Neural progenitor cell (in vitro differentiated cells): Measurements from ENCODE around the gene P2RY6. TPM values are rescaled to one million over a fixed set of nuclear protein-coding genes. Genes with fewer than 3 reads are reported as not detected.
A peak's percentile ranks its signal among the peaks of the same experiment; 100 is the strongest.
"Not testable (repeated sequence)": the region's sequence is repeated elsewhere in the genome, so short reads cannot be mapped to it uniquely, and the experiment has no call there.

ENCODE experiments used
- DNase-seq: peaks from one replicate; pipeline ENCODE4 v3.0.0-alpha.2; 2016; ENCODE audit warnings: low spot score
- H2AFZ ChIP-seq: fragments of 200-600 bp; sonication (generic); replicated peaks from 2 replicates; pipeline ENCODE4 v1.6.1; 2016; ENCODE audit warnings: antibody characterized with exemption
- H3F3A ChIP-seq: fragments of 200-600 bp; sonication (generic); 2 replicates; pipeline ENCODE4 v1.6.1; 2016; ENCODE audit warnings: antibody characterized with exemption, low read depth
- H3K27ac ChIP-seq: fragments of 200-600 bp; sonication (generic); 2 replicates; pipeline ENCODE4 v1.5.1; 2016; ENCODE audit warnings: mild to moderate bottlenecking
- H3K27me3 ChIP-seq: fragments of 200-600 bp; sonication (generic); 2 replicates; pipeline ENCODE4 v1.6.1; 2016; ENCODE audit warnings: mild to moderate bottlenecking, moderate library complexity
- H3K36me3 ChIP-seq: fragments of 200-600 bp; sonication (generic); 2 replicates; pipeline ENCODE4 v1.5.1; 2016
- H3K4me1 ChIP-seq: fragments of 200-600 bp; sonication (generic); 2 replicates; pipeline ENCODE4 v1.6.1; 2016; ENCODE audit warnings: mixed run types
- H3K4me2 ChIP-seq: fragments of 200-600 bp; sonication (generic); 2 replicates; pipeline ENCODE4 v1.6.1; 2016
- H3K4me3 ChIP-seq: fragments of 200-600 bp; sonication (generic); 2 replicates; pipeline ENCODE4 v1.5.1; 2016
- H3K79me2 ChIP-seq: fragments of 200-600 bp; sonication (generic); 2 replicates; pipeline ENCODE4 v1.6.1; 2016; ENCODE audit warnings: low read depth
- H3K9ac ChIP-seq: fragments of 200-600 bp; sonication (generic); 2 replicates; pipeline ENCODE4 v1.6.1; 2016
- H3K9me3 ChIP-seq: fragments of 200-600 bp; sonication (generic); 2 replicates; pipeline ENCODE4 v1.5.1; 2016; ENCODE audit warnings: low read depth
- H4K20me1 ChIP-seq: fragments of 200-600 bp; sonication (generic); 2 replicates; pipeline ENCODE4 v1.6.1; 2016; ENCODE audit warnings: low read depth
- H3K27ac Mint-ChIP-seq: 3 replicates; pipeline ENCODE4 v1.8.0; 2021; ENCODE audit warnings: mixed read lengths
- H3K27me3 Mint-ChIP-seq: 2 replicates; pipeline ENCODE4 v1.8.0; 2022; ENCODE audit warnings: low read depth, mild to moderate bottlenecking, inconsistent platforms, moderate library complexity, mixed read lengths; ENCODE audit not compliant: insufficient read depth
- H3K36me3 Mint-ChIP-seq: 3 replicates; pipeline ENCODE4 v1.8.0; 2021; ENCODE audit warnings: mixed read lengths
- H3K4me1 Mint-ChIP-seq: 3 replicates; pipeline ENCODE4 v1.8.0; 2021; ENCODE audit warnings: mixed read lengths
- H3K4me3 Mint-ChIP-seq: 3 replicates; pipeline ENCODE4 v1.8.0; 2021; ENCODE audit warnings: mild to moderate bottlenecking, moderate library complexity, mixed read lengths
- H3K9me3 Mint-ChIP-seq: 3 replicates; pipeline ENCODE4 v1.8.0; 2020; ENCODE audit warnings: mixed read lengths
- CTCF ChIP-seq: fragments of 200-600 bp; sonication (generic); IDR thresholded peaks from 2 replicates; pipeline ENCODE4 v1.5.1; 2017; ENCODE audit warnings: antibody characterized with exemption, mild to moderate bottlenecking
- EZH2 ChIP-seq: fragments of 200-600 bp; sonication (generic); IDR thresholded peaks from 2 replicates; pipeline ENCODE4 v1.6.1; 2017; ENCODE audit warnings: antibody characterized with exemption, mild to moderate bottlenecking, moderate library complexity
- EZH2phosphoT487 ChIP-seq: fragments of 200-600 bp; sonication (generic); IDR thresholded peaks from 2 replicates; pipeline ENCODE4 v1.6.1; 2017; ENCODE audit warnings: antibody characterized with exemption
- total RNA-seq: library from RNA; depleted of rRNA; stranded (reverse); fragments of >200 nt; gene quantifications from 2 replicates; pipeline ENCODE4 v1.2.3, GENCODE V29; 2015; ENCODE audit warnings: low replicate concordance

The P2RY6 gene
- total RNA-seq, 1 donor from 2014 or later = not detected

DNA sequence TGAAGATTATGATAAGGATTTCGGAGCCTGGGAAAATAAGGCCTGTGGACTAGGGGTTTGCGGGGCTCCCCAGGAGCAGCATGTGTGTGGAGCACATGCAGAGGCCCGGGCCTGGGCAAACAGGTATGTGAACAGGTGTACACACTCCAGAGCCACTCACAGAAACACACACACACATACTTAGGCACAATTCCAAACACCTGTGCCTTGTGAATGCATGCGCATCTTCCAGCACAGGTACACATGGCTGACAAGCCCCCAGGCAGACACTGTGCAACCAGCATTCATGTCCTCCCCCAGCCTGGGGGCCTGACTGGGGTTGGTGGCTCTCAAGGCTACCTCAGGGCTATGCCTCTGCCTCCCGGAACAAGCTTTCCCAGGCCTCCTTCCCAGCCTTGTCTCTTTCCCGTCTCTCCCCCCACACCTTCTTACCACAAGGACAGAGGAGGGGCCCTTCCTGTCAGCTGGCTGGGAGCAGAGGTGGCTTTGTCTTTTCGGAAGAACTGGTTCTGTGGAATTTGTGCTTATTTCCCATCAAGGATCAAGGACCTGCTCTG, 2.6 kb upstream of the P2RY6 start:
- Mint-ChIP-seq H3K4me1 (peaks cover 42% of the 10 kb centered on the region), H3K27ac (peak overlapping the region; percentile 66), H3K4me3 (no peak overlapping the region), H3K9me3 (no peaks in the 10 kb centered on the region), H3K27me3 (peaks cover 17% of the 10 kb centered on the region), H3K36me3 (no peaks in the 10 kb centered on the region)
- Histone ChIP-seq H3K79me2 (no peaks in the 10 kb centered on the region), H3K4me2 (no peak overlapping the region), H3K9me3 (no peaks in the 10 kb centered on the region), H3K36me3 (no peaks in the 10 kb centered on the region), H4K20me1 (no peaks in the 10 kb centered on the region), H2AFZ (no peak overlapping the region), H3K27me3 (peaks cover 17% of the 10 kb centered on the region), H3K9ac (no peak overlapping the region), H3K27ac (no peak overlapping the region), H3F3A (no peaks in the 10 kb centered on the region), H3K4me3 (no peak overlapping the region), H3K4me1 (peaks cover 8% of the 10 kb centered on the region)
- TF ChIP-seq EZH2 = no peak
- TF ChIP-seq CTCF = no peak
- TF ChIP-seq EZH2phosphoT487 = no peak
- DNase-seq = no peak

DNA sequence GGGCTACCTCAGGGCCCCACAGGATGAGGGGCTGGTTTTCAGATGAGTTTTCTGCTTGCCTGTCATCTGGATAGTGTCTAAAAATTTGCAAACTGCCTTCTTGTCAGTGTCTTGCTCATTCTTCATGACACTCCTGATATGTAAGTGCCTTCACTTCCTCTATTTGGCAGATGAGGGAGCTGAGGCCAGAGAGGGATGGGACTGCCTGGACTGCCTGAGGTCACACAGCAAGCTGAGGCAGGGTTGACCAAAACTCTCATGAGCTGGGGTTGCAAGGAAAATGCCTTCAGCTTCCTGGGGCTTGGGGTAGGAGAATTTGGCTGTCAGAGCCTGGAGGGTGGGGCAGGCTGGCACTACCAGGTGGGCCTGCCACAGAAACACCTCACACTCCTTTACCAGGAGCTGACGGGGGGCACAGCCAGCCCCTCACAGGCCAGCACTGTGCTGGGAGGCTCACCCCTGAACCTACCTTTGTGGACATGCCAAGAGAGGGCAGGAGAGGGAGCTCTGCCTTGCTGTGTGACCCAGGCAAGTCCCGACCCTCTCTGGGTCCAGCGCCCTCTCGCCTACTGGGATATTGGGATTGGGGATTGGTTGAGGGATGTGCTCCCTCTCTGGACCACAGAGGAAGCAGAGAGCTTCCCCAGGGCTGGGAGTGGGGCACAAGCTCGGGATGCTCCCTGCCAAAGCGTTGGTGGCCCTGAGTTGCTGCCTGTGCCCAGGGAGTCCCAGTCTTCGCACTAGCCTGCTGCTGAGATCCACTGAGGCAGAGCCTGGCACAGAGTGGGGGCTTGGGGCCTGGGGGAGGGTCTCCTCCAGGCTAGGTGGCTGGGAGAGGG, 1.9 kb upstream of the P2RY6 start:
- H3K9me3 ChIP-seq = no peaks in the 10 kb centered on the region
- H2AFZ ChIP-seq = no peak overlapping the region
- Mint-ChIP-seq H3K36me3 (no peaks in the 10 kb centered on the region), H3K27me3 (peaks cover 11% of the 10 kb centered on the region), H3K4me1 (peaks cover 40% of the 10 kb centered on the region), H3K9me3 (no peaks in the 10 kb centered on the region), H3K4me3 (no peak overlapping the region), H3K27ac (peak overlapping the region; percentile 66)
- H4K20me1 ChIP-seq = no peaks in the 10 kb centered on the region
- no peak overlapping the region for H3K4me2 ChIP-seq
- H3K36me3 ChIP-seq = no peaks in the 10 kb centered on the region
- H3F3A ChIP-seq = no peaks in the 10 kb centered on the region
- H3K27ac ChIP-seq = no peak overlapping the region
- DNase-seq = no peak
- H3K79me2 ChIP-seq = no peaks in the 10 kb centered on the region
- peaks cover 10% of the 10 kb centered on the region for H3K27me3 ChIP-seq
- H3K4me3 ChIP-seq = no peak overlapping the region
- no peak overlapping the region for H3K9ac ChIP-seq
- TF ChIP-seq CTCF (no peak), EZH2 (no peak), EZH2phosphoT487 (no peak)
- peaks cover 8% of the 10 kb centered on the region for H3K4me1 ChIP-seq

DNA sequence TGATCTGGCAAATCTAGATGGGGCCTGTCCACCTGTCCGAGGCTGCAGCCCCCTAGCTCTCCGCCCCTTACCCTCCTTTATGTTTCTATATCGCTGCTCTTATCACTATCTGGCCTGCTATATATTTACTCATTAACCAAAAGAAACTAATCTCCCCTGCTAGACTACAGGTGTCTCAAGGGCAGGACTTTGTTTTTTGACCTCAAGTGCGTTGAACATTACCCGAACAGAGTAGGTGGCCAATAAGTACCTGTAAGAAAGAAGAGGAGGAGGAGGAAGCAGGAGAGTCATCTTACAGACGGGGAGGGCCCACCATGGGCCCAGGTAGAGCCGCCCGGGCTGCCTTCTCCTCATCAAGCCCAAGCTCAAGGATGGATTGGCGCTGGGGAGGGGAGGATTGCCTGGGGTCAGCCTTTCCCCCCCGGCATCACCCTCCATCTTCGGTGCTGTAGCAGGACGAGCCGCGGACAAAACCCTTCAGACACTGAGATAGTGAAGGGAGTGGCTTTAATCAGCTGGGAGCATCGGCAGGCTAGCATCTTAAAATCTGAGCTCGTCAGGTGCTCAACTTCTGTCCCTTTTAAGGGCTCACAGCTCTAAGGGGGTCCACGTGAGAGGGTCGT, 1.2 kb upstream of the P2RY6 start:
- no peak overlapping the region for H3K27ac ChIP-seq
- no peaks in the 10 kb centered on the region for H3F3A ChIP-seq
- no peaks in the 10 kb centered on the region for H3K9me3 Mint-ChIP-seq
- no peaks in the 10 kb centered on the region for H3K36me3 ChIP-seq
- H3K4me1 Mint-ChIP-seq = peaks cover 40% of the 10 kb centered on the region
- H3K4me3 ChIP-seq = no peak overlapping the region
- H3K4me3 Mint-ChIP-seq = no peak overlapping the region
- H3K79me2 ChIP-seq = no peaks in the 10 kb centered on the region
- H3K4me1 ChIP-seq = peaks cover 8% of the 10 kb centered on the region
- peaks cover 2% of the 10 kb centered on the region for H3K27me3 ChIP-seq
- H3K4me2 ChIP-seq = no peak overlapping the region
- no peaks in the 10 kb centered on the region for H4K20me1 ChIP-seq
- no peaks in the 10 kb centered on the region for H3K36me3 Mint-ChIP-seq
- H3K27ac Mint-ChIP-seq = peak overlapping the region; percentile 80
- H3K9ac ChIP-seq = no peak overlapping the region
- no peak for TF ChIP-seq CTCF
- TF ChIP-seq EZH2 = no peak
- no peak for TF ChIP-seq EZH2phosphoT487
- H3K9me3 ChIP-seq = no peaks in the 10 kb centered on the region
- no peak for DNase-seq
- H2AFZ ChIP-seq = no peak overlapping the region
- peaks cover 7% of the 10 kb centered on the region for H3K27me3 Mint-ChIP-seq

GRCh38 chr11:73271478-73271865, 666 bp upstream of the P2RY6 start:
- not testable (repeated sequence) for H3K79me2 ChIP-seq, H3K9me3 ChIP-seq, H3K4me3 Mint-ChIP-seq, H2AFZ ChIP-seq, H3K27ac ChIP-seq, H3K4me2 ChIP-seq, H4K20me1 ChIP-seq, H3K27me3 ChIP-seq, H3F3A ChIP-seq, H3K4me3 ChIP-seq, H3K27me3 Mint-ChIP-seq, H3K9me3 Mint-ChIP-seq, H3K36me3 ChIP-seq, DNase-seq, H3K36me3 Mint-ChIP-seq, H3K4me1 ChIP-seq, H3K9ac ChIP-seq
- H3K27ac Mint-ChIP-seq = peak overlapping the region; percentile 80
- H3K4me1 Mint-ChIP-seq = peaks cover 38% of the 10 kb centered on the region
